H9 (cell line): Measurements from ENCODE around the gene LY6G5C. TPM values are rescaled to one million over a fixed set of nuclear protein-coding genes. Genes with fewer than 3 reads are reported as not detected.
A peak's percentile ranks its signal among the peaks of the same experiment; 100 is the strongest.

Experiments
- DNase-seq: peaks from one replicate; pipeline ENCODE4 v3.0.0-alpha.2; 2017
- H2AFZ ChIP-seq: one replicate; pipeline ENCODE4 v1.6.1; 2013; ENCODE audit warnings: mild to moderate bottlenecking, low read length, control low read depth, moderate library complexity
- H2AK5ac ChIP-seq: 2 replicates; pipeline ENCODE4 v1.6.1; 2013; ENCODE audit warnings: low read length, control low read depth, mixed read lengths; ENCODE audit not compliant: insufficient read length
- H2BK120ac ChIP-seq: one replicate; pipeline ENCODE4 v1.6.1; 2013; ENCODE audit warnings: low read depth, mild to moderate bottlenecking, low read length, control low read depth, inconsistent platforms; ENCODE audit not compliant: poor library complexity, severe bottlenecking
- H2BK12ac ChIP-seq: 2 replicates; pipeline ENCODE4 v1.6.1; 2013; ENCODE audit warnings: low read length, control low read depth, mixed read lengths, low read depth; ENCODE audit not compliant: insufficient read length
- H2BK15ac ChIP-seq: 2 replicates; pipeline ENCODE4 v1.6.1; 2013; ENCODE audit warnings: low read depth, low read length, control low read depth
- H2BK20ac ChIP-seq: one replicate; pipeline ENCODE4 v1.6.1; 2013; ENCODE audit warnings: low read depth, mild to moderate bottlenecking, low read length, control low read depth, inconsistent platforms; ENCODE audit not compliant: poor library complexity, severe bottlenecking
- H2BK5ac ChIP-seq: 2 replicates; pipeline ENCODE4 v1.6.1; 2013; ENCODE audit warnings: low read length, control low read depth, mixed read lengths; ENCODE audit not compliant: insufficient read length
- H3K14ac ChIP-seq: 2 replicates; pipeline ENCODE4 v1.6.1; 2013; ENCODE audit warnings: low read length, control low read depth; ENCODE audit not compliant: insufficient read depth
- H3K18ac ChIP-seq: 2 replicates; pipeline ENCODE4 v1.6.1; 2013; ENCODE audit warnings: low read depth, mild to moderate bottlenecking, mixed read lengths, low read length, control low read depth; ENCODE audit not compliant: insufficient read length
- H3K23ac ChIP-seq: 2 replicates; pipeline ENCODE4 v1.6.1; 2013; ENCODE audit warnings: low read length, control low read depth, mixed read lengths, low read depth; ENCODE audit not compliant: insufficient read length
- H3K23me2 ChIP-seq: 2 replicates; pipeline ENCODE4 v1.6.1; 2013; ENCODE audit warnings: low read depth, mild to moderate bottlenecking, mixed read lengths, low read length, control low read depth; ENCODE audit not compliant: insufficient read length, poor library complexity, severe bottlenecking
- H3K27ac ChIP-seq: 2 replicates; pipeline ENCODE4 v1.5.1; 2013; ENCODE audit warnings: low read length, control low read depth, mixed read lengths, low read depth; ENCODE audit not compliant: insufficient read length
- H3K27me3 ChIP-seq: 2 replicates; pipeline ENCODE4 v1.6.1; 2013; ENCODE audit warnings: low read length, control low read depth, inconsistent platforms; ENCODE audit not compliant: insufficient read depth
- H3K4ac ChIP-seq: 2 replicates; pipeline ENCODE4 v1.6.1; 2013; ENCODE audit warnings: low read depth, mild to moderate bottlenecking, control low read depth, inconsistent platforms, low read length, moderate library complexity
- H3K4me1 ChIP-seq: 2 replicates; pipeline ENCODE4 v1.6.1; 2013; ENCODE audit warnings: low read length, control low read depth, inconsistent platforms; ENCODE audit not compliant: insufficient read depth
- H3K4me2 ChIP-seq: 2 replicates; pipeline ENCODE4 v1.6.1; 2013; ENCODE audit warnings: low read length, control low read depth, mixed read lengths; ENCODE audit not compliant: insufficient read length, insufficient read depth
- H3K56ac ChIP-seq: 2 replicates; pipeline ENCODE4 v1.6.1; 2013; ENCODE audit warnings: low read depth, mild to moderate bottlenecking, mixed read lengths, low read length, control low read depth; ENCODE audit not compliant: insufficient read length
- H3K79me1 ChIP-seq: 2 replicates; pipeline ENCODE4 v1.6.1; 2013; ENCODE audit warnings: low read depth, mild to moderate bottlenecking, moderate library complexity, low read length, control low read depth, inconsistent platforms; ENCODE audit not compliant: insufficient read depth, poor library complexity, severe bottlenecking
- H3K79me2 ChIP-seq: 2 replicates; pipeline ENCODE4 v1.6.1; 2013; ENCODE audit warnings: low read length, control low read depth, inconsistent platforms; ENCODE audit not compliant: insufficient read depth
- H3K9ac ChIP-seq: 2 replicates; pipeline ENCODE4 v1.6.1; 2013; ENCODE audit warnings: low read length, control low read depth, mixed read lengths; ENCODE audit not compliant: insufficient read length; ENCODE audit errors: extremely low read depth
- H3K9me3 ChIP-seq: one replicate; pipeline ENCODE4 v1.6.1; 2013; ENCODE audit warnings: low read depth, low read length, inconsistent platforms; ENCODE audit not compliant: control insufficient read depth
- H3T11ph ChIP-seq: one replicate; pipeline ENCODE4 v1.6.1; 2013; ENCODE audit warnings: mild to moderate bottlenecking, low read length, control low read depth, inconsistent platforms
- H4K20me1 ChIP-seq: one replicate; pipeline ENCODE4 v1.6.1; 2013; ENCODE audit not compliant: control insufficient read depth, insufficient read length, insufficient read depth
- H4K5ac ChIP-seq: 2 replicates; pipeline ENCODE4 v1.6.1; 2013; ENCODE audit warnings: low read depth, mild to moderate bottlenecking, mixed read lengths, low read length, control low read depth; ENCODE audit not compliant: insufficient read length
- H4K8ac ChIP-seq: replicated peaks from 2 replicates; pipeline ENCODE4 v1.6.1; 2013; ENCODE audit warnings: low read length, control low read depth, mixed read lengths, low read depth; ENCODE audit not compliant: insufficient read length
- H4K91ac ChIP-seq: 2 replicates; pipeline ENCODE4 v1.6.1; 2013; ENCODE audit warnings: low read depth, mild to moderate bottlenecking, moderate library complexity, mixed read lengths, low read length, control low read depth; ENCODE audit not compliant: insufficient read length
- H3K27ac Mint-ChIP-seq, 3 experiments: 2 replicates in 2 of 3; 3 replicates in 1 of 3; pipeline ENCODE4 v1.8.0; 2020 to 2021; ENCODE audit warnings: mixed read lengths in 3 of 3, mild to moderate bottlenecking in 1 of 3, moderate library complexity in 1 of 3
- H3K27me3 Mint-ChIP-seq: 2 replicates; pipeline ENCODE4 v1.8.0; 2021; ENCODE audit warnings: low read depth, mild to moderate bottlenecking, moderate library complexity, mixed read lengths
- H3K36me3 Mint-ChIP-seq, 3 experiments: 2 replicates in 2 of 3; 3 replicates in 1 of 3; pipeline ENCODE4 v1.8.0; 2020 to 2021; ENCODE audit warnings: low read depth in 3 of 3, mixed read lengths in 3 of 3; ENCODE audit not compliant: insufficient read depth in 1 of 3
- H3K4me1 Mint-ChIP-seq, 2 experiments: 2 replicates each; pipeline ENCODE4 v1.8.0; 2020; ENCODE audit warnings: mixed read lengths in 2 of 2
- H3K4me3 Mint-ChIP-seq, 2 experiments: 2 replicates in 1 of 2; 3 replicates in 1 of 2; pipeline ENCODE4 v1.8.0; 2020 to 2021; ENCODE audit warnings: mild to moderate bottlenecking in 2 of 2, mixed read lengths in 2 of 2, moderate library complexity in 1 of 2
- H3K9me3 Mint-ChIP-seq, 2 experiments: 2 replicates in 1 of 2; 3 replicates in 1 of 2; pipeline ENCODE4 v1.8.0; 2020; ENCODE audit warnings: mild to moderate bottlenecking in 2 of 2, mixed read lengths in 2 of 2, moderate library complexity in 1 of 2
- CTCF ChIP-seq: fragments of 200-600 bp; sonication (generic); conservative IDR thresholded peaks from 3 replicates; pipeline ENCODE4 v1.8.0; 2021; ENCODE audit warnings: antibody characterized with exemption, mild to moderate bottlenecking
- WGBS: extraction: QIAGEN DNeasy Blood & Tissue Kit; methylation state at CpG from one replicate; pipeline ENCODE4 v1.1.7; 2013; ENCODE audit warnings: missing lambda C conversion rate, low lambda C conversion rate, mixed read lengths; ENCODE audit not compliant: insufficient read length; ENCODE audit errors: extremely low coverage; 5-methylcytosine and 5-hydroxymethylcytosine counted together
- total RNA-seq: library from RNA; stranded (reverse); gene quantifications from 2 replicates; pipeline ENCODE4 v1.2.1, GENCODE V29; 2021

The LY6G5C gene
- total RNA-seq, 1 experiment from 2014 or later, result 2.2 TPM

- no peak overlapping the region for H3K14ac ChIP-seq
- no peak overlapping the region for H3K23ac ChIP-seq
- no peak overlapping the region for H3K56ac ChIP-seq
- H2BK12ac ChIP-seq, result no peak overlapping the region
- no peaks in the 10 kb centered on the region for H3K27me3 ChIP-seq
- H3K27ac Mint-ChIP-seq, result 0 out of 7 replicates have a peak overlapping the region, but pooled peaks of 1 of the 3 experiments have one; percentile 6
- no peak for TF ChIP-seq CTCF
- no peak for DNase-seq
- H4K5ac ChIP-seq, result no peak overlapping the region
- H4K91ac ChIP-seq, result no peak overlapping the region
- H3K79me1 ChIP-seq, result no peaks in the 10 kb centered on the region
- H3K4me2 ChIP-seq, result no peak overlapping the region
- H3K27ac ChIP-seq, result no peak overlapping the region
- H2BK120ac ChIP-seq, result no peak overlapping the region
- H3K27me3 Mint-ChIP-seq, result no peaks in the 10 kb centered on the region
- H3K4ac ChIP-seq, result no peak overlapping the region
- H3K9me3 Mint-ChIP-seq, result no peaks in the 10 kb centered on the region
- H3K36me3 Mint-ChIP-seq, result peaks cover 9 to 60% (median 40%) of the 10 kb centered on the region in 3 experiments; a peak in 6 of 7 replicates
- H2BK20ac ChIP-seq, result no peak overlapping the region
- WGBS, result no CpG with 5 or more reads among the region's 9 CpGs
- H3K9me3 ChIP-seq, result no peaks in the 10 kb centered on the region
- peaks cover 3 to 8% of the 10 kb centered on the region in 2 experiments; a peak in 3 of 4 replicates for H3K4me1 Mint-ChIP-seq
- no peaks in the 10 kb centered on the region for H3K4me1 ChIP-seq
- no peaks in the 10 kb centered on the region for H3K23me2 ChIP-seq
- H4K8ac ChIP-seq, result no peak overlapping the region
- no peaks in the 10 kb centered on the region for H3K79me2 ChIP-seq
- H3K4me3 Mint-ChIP-seq, result no peak overlapping the region
- no peaks in the 10 kb centered on the region for H4K20me1 ChIP-seq
- no peak overlapping the region for H2BK15ac ChIP-seq
- H2AK5ac ChIP-seq, result no peak overlapping the region
- no peak overlapping the region for H3T11ph ChIP-seq
- no peak overlapping the region for H3K18ac ChIP-seq
- H2AFZ ChIP-seq, result no peak overlapping the region
- H3K9ac ChIP-seq, result no peak overlapping the region
- no peak overlapping the region for H2BK5ac ChIP-seq
Observed at GRCh38 chr6:31692886-31693285, 12.0 kb upstream of the LY6G5C start.
